Ovary (tissue), 3 donors: ENCODE results near the gene B4GALT5.

Experiments used
- POLR2A ChIP-seq: fragments of 450-650 bp; IDR thresholded peaks from one replicate; pipeline ENCODE4 v1.6.1; 2017; ENCODE audit warnings: antibody characterized with exemption, mild to moderate bottlenecking, moderate library complexity
- TF ChIP-seq, protein P1 (sequence below), 3 donors: fragments of 450-650 bp in 2 of 3; fragments of 200-600 bp in 1 of 3; IDR thresholded peaks; one replicate each; pipeline versions ENCODE4 v1.5.1 to v1.8.0; 2016 to 2022; ENCODE audit warnings: antibody characterized with exemption in 3 of 3, mild to moderate bottlenecking in 1 of 3
- donor health status: DM: no; HTN: no; CAD: no.

DNA sequence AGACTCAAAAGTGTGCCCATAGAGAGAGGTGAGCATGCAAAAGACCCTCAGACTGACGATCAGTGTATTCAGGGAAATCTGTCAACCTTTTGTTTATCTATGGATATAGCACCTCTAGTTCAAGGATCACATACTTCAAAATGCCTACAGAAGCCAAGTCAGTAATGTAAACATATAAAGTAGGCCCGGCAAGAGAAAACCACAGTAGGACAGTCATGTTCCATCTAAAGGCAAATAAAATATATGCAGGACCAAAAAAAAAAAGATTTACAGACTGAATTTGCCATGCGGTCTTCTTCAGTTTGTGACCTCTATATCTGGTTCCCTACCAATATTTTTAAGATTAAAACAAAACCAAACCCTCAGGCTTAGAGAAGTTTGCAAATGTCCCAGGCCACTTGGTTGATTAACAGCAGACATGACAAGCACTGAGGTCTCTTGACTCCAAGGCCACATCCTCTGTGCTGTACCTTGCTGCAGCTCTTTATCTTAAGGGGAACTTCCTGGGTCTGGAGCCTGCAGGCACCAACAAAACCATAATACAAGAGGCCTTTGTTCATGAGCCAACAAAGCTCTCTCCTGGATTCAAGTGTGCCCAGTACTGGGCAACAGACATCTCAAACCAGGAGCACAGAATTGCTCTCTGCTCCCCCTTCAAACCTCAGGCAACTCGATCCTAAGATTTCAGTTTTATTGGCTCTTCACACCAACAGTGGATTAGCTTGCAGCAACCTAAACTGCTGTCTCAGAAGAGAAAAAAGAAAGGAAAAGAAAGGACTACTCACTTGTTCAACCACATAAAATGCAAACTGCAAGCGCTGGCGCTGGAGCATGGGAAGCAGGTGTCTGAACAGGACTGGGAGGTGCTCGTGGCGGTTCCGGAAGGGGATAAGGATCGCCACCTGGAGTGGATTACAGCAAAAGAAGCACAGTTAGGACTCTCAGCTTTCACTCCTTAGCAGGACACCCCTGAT lies 71.7 kb downstream of the B4GALT5 start:
- TF ChIP-seq, protein P1, sequence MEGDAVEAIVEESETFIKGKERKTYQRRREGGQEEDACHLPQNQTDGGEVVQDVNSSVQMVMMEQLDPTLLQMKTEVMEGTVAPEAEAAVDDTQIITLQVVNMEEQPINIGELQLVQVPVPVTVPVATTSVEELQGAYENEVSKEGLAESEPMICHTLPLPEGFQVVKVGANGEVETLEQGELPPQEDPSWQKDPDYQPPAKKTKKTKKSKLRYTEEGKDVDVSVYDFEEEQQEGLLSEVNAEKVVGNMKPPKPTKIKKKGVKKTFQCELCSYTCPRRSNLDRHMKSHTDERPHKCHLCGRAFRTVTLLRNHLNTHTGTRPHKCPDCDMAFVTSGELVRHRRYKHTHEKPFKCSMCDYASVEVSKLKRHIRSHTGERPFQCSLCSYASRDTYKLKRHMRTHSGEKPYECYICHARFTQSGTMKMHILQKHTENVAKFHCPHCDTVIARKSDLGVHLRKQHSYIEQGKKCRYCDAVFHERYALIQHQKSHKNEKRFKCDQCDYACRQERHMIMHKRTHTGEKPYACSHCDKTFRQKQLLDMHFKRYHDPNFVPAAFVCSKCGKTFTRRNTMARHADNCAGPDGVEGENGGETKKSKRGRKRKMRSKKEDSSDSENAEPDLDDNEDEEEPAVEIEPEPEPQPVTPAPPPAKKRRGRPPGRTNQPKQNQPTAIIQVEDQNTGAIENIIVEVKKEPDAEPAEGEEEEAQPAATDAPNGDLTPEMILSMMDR (IDR thresholded peaks at IDR 0.05) = no peak
- no peak for TF ChIP-seq POLR2A
